ENCODE data around the gene CAPN2. TPM values are rescaled to one million over a fixed set of nuclear protein-coding genes. Genes with fewer than 3 reads are reported as not detected.
"Not testable (repeated sequence)": the region's sequence is repeated elsewhere in the genome, so short reads cannot be mapped to it uniquely, and the experiment has no call there.

CAPN2 gene
- total RNA-seq, 2 donors from 2014 or later = 234 to 289 TPM

DNA sequence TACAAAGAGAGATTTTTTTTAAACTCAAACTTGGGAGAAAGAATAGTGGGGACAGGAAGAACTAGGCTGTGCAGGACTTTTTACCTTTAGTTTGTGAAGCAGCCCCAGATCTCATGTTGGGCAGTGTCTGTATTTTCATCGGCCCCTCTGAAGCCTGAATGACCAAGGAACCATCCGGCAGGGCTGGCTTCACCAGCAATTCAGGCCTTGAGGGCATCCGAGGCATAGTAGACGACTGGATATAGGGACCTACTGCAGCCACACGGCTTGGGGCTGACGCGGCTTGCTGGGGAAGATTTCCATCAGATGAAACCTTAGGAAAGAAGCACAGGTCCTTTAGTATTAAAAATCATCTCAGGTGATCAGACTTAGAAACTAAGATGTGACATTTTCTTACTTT, 89.7 kb downstream of the CAPN2 start:
- intact Hi-C loops (cut with DNase I) = no loop called here
- DNase-seq (ENCODE audit: low spot score) = no peak

DNA sequence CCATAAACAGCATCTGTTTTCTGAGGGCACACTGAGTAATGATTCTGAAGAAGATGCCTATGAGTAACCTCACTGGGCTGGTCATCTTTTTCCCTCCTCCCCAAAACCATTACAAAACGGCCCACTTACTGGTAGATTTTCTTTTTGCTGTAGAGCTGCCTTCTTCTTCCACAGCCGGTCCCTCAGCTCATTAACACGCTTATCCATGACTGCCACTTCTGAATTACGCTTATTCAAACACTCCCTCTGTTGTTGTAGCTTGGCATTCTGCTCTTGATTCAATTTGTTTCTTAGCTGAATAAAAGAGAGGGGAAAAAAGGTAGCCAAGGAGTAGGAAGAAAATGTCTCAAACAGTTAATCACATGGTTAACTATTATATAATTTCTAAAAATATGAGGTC, 90.3 kb downstream of the CAPN2 start:
- DNase-seq (ENCODE audit: low spot score) = no peak
- intact Hi-C loops (cut with DNase I) = no loop called here

DNA sequence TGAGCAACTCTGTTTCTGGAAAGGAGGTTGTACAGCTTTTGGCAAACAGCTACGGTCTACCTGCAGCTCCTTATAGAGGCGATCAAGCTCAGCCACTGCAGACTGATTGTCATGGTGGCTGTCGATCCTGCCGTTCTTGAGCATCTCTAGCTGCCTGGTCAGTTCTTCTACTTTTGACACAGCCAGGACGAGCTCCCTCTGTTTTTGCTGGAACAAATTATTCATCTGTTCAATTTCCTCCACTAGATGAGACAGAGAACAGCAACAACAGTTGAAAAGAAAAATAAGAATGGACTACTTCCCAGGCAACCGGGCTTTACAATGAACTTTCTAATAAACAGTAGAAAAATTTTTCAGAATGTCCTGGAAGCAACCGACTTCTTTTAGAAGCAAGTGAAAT, 90.9 kb downstream of the CAPN2 start:
- DNase-seq (ENCODE audit: low spot score) = no peak
- intact Hi-C loops (cut with DNase I) = no loop called here

DNA sequence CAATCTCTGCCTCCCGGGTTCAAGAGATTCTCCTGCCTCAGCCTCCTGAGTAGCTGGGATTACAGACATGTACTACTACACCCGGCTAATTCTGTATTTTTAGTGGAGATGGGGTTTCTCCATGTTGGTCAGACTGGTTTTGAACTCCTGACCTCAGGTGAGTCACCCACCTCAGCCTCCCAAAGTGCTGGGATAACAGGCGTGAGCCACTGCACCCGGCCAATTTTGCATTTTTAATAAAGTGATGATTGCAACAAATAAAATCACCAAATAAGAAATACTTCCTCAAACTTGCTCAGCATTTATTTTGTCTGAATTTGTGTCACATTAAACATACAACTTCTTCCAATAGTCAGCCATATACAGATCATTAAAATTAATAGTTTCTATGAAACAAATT, 97.6 kb downstream of the CAPN2 start:
- DNase-seq (ENCODE audit: low spot score); intact Hi-C loops (cut with DNase I): not testable (repeated sequence)

DNA sequence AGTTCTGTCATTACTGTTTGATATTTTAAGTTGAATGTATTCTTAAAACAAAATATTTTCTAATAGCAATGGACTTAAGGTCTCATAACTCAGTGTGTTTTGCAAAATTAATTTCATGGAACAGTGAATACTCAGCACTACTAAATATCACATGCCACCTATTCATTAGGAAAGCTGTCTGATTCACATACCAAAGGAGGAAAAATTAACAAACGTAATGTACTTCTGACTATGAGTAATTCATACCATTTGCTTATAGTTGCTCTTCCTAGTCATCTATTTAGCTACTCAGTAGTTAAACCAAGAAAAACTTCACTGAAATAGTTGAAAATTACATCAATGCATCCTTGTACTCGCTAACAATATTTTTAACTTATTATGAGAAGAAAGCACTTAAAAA, 98.2 kb downstream of the CAPN2 start:
- intact Hi-C loops (cut with DNase I) = no loop called here
- no peak for DNase-seq (ENCODE audit: low spot score)

DNA sequence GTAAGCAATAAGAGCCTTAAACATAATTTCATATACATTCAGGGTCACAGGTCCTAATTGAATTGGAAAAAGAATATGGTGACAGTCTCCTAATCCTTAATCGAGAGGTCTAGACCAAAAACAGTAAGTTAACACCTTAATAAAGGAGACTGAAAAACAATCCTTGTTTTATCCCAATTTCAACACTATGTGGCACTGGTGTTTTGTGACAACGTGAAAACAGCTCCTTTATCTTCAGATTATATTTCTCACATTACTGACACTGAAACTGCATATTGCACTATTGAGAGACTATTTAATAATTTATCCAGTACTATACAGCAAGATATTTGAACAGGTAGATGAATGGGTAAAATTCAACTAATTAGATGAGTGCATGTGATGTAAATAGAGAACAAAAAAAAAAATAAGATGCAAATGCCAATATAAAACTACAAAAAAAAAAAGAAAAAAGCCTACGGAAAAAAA, 99.3 kb downstream of the CAPN2 start:
- no peak for DNase-seq (ENCODE audit: low spot score)
- intact Hi-C loops (cut with DNase I) = no loop called here

DNA sequence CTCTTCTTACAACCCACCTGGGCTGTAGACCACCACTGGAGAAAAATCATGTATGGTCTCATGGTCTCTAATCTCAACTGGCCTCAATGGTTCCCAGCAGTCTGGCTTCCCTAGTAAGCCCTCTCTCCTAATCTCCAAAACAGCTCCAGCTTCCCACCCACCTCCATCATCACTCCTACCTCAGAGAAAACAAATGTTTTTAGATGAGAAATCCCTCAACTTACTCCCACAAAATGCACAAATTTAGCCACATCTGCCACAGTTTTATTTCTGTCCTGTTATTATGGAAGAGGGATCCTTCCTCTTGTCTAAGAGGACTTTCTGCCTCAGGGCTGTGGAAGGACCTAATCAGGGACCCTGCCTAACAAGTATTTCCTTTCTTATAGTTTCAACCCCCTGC, 101.3 kb downstream of the CAPN2 start:
- intact Hi-C loops (cut with DNase I) = no loop called here
- no peak for DNase-seq (ENCODE audit: low spot score)

DNA sequence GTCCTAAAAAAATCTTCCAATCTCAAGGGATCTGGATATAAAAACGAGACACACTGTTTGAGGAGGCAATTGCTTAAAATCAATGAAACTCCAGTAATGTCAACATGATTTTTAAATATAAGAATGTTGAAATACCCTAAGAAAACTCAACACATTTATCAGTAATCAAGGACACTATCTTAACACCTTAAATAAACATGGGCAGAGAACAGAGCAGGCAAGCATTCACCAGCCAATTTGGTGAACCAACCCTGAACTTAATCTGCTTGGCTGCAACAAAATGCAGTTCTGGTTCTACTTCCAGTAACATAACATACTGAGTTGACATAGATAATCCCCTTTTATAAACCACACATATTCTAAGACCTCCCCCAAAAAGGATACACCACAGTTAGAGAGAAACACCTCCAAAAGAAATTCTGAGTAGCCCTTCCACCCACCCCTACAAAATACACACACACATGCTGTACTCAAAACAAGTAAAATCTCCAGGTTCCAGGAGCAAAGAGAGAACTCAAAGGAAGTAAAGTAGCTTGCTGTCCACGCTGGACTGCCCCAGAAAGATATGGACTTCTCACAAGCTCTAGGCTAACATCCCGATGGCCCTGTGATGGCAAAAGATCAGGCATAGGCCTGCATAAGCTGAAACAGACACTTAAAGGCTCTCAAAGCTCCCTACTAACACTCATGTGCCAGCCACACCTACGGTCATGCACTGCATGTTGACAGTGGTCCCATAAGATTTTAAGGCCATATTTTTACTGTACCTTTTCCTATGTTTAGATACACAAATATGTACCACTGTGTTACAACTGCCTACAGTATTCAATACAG, 102.9 kb downstream of the CAPN2 start:
- intact Hi-C loops (cut with DNase I) = no loop called here
- no peak for DNase-seq (ENCODE audit: low spot score)

DNA sequence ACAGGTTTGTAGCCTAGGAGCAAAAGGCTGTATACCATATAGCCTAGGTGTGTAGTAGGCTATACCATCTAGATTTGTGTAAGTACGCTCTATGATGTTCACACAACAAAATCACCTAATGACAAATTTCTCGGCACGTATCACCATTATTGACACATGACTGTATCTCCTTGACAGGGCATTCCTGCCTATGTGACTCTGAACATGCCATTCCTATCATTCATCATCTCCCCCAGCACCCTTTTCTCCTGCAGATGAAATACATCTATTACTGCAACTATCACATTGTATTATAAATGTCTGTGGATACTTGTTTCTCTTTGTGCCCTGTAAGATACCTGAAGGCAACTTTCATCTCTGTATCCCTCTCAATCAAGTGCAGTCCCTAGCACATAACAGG, 103.5 kb downstream of the CAPN2 start:
- intact Hi-C loops (cut with DNase I) = no loop called here
- no peak for DNase-seq (ENCODE audit: low spot score)

DNA sequence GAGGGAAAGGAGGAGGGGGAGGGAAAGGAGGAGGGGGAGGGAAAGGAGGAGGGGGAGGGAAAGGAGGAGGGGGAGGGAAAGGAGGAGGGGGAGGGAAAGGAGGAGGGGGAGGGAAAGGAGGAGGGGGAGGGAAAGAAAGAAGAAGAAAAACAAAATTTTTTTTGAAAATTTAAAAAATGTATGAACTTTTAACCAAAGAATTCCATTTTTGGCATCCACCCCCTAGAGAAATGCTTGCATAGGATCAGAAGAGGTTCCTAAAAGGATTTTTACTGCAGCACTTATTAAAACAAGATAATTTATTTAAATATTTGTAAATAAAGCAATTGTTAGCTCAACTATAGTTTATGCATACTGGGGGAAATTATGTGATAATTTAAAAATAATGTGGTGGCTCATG, 104.9 kb downstream of the CAPN2 start:
- DNase-seq (ENCODE audit: low spot score); intact Hi-C loops (cut with DNase I): not testable (repeated sequence)

DNA sequence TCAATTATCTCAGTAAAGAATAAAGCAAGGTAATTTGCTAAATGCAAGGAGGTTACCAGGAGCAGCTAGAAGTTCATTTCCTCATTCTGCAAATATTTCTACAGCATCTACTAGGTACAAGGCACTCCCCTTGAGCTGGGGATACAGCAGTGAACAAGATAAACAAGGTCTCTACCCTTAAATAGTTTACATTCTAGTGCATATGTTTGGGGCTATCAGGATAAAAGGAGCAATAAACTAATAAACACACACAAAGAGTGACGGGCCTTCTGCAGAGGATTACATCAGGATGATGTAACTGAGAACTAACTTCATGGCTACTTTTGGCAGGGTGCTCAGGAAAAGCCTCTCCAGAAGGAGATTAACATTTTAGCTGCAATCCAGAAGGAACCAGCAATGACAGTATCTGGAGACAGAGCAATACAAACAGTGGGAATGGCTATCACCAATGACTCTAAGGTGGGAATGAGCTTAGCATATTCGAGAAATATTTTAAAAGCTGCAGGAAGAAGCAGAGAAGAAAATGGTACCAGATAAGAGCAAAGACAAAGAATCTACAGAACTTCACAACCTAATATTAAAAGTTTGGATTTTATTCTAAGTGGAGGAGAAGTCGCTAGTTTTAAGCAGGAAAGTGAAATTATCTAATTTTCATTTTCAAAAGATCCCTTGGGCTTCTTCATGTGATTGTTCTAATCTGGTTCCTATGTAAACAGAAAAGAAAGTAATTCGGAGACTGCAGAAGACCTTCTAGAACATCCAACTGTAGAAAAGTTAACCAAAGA, 107.6 kb downstream of the CAPN2 start:
- intact Hi-C loops (cut with DNase I) = no loop called here

DNA sequence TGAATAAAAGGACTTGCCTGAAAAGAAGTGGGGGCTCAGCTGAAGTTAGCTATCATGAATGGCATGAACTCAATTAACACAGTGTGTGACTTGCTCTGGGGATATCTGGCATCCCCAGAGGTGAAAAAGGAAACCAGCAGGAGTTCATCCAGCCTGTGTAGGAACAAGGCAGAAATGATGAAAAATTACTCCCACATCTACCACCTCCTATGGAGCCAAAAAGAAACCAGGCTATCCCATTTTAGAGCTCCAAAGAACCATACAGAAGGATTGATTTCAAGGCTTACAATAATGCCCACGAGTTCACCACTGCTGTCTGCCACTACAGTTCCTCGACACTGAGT, 108.1 kb downstream of the CAPN2 start:
- intact Hi-C loops (cut with DNase I) = no loop called here
- no peak for DNase-seq (ENCODE audit: low spot score)

More for the DNA sequence above, 107.6 kb downstream of the CAPN2 start:
- no peak for DNase-seq (ENCODE audit: low spot score)

DNA sequence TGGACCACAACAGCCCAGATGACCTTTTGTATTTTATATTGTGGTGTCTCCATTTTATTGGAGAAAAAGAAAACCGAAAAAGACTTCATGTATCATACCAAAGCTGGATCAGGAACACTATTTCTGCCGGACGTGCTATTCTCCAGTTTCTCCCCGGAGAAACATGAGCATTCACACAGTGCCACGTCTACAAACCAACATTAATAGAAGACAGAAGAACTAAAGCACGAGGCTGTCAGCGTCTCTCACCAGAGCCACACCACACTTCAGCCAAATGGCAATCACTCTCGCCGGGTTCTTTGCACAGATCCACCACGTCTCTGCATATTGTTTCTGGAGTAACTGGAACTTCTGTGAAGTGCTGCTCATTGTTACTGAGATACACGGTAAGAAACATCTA, 108.6 kb downstream of the CAPN2 start:
- intact Hi-C loops (cut with DNase I) = no loop called here
- no peak for DNase-seq (ENCODE audit: low spot score)

DNA sequence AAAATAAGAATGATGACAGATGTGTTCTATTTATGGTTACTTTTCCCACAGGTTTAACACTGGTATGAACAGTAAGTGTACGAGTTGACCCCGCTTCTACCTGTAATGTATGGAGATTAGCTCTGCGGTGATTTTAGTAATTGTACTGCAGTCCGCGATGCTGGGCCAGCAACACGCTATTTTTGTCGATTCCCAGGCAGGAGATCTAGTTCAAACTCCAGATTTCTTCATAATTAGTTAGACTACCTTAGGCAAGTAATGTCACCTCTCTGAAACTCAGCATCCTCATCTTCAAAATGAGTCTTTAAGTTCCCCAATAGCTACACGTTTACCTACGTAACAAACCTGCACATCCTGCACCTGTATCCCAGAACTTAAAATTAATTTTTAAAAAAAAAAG, 111.9 kb downstream of the CAPN2 start:
- intact Hi-C loops (cut with DNase I) = no loop called here
- no peak for DNase-seq (ENCODE audit: low spot score)

DNA sequence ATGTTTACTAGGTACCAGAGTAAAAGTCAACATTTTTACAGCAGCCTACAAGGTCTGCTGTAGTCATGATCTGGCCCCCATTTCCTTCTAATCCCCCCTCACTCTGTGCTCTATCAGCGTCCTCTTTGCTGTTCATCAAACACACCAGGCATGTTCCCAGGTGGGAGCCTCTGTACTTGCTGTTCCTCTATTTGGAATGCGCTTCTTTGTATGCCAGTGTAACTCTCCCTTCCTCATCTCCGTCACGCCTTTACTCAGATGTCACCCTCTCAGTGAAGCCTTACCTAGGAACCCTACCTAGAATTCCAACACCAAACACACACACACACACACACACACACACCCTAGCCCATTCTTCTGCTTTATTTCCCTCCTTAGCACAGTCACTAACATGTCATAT, 112.4 kb downstream of the CAPN2 start:
- intact Hi-C loops (cut with DNase I) = no loop called here

More for the DNA sequence above, 112.4 kb downstream of the CAPN2 start:
- no peak for DNase-seq (ENCODE audit: low spot score)

Other genes with a start within 250 kb of the CAPN2 start
- gene CAPN8, start 46.8 kb upstream of the CAPN2 start, total RNA-seq = not detected
- gene TP53BP2, start 133.4 kb downstream of the CAPN2 start, total RNA-seq = 10 to 100 TPM; 39.6 to 54.4 TPM